ENCODE data around the gene PACSIN3.

DNA sequence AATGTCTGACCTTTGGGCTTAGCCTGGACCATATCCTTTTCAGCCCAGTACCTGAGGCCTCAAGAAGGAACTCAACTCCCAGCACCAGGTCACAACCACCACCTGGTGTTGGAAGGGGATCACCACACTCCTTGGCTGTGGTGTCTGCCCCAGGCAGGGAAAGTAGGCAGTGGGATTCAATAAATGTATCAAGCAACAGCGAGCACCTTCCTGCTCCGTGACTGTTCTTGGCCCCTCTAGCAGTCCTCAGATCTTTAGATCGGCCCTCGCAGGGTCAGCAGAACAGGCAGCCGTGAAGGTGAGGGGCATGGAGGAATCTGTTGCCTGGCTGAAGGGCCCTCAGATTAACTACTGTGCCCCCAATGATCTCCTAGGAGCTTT, 25.5 kb downstream of the PACSIN3 start:
- TF ChIP-seq, protein P1, sequence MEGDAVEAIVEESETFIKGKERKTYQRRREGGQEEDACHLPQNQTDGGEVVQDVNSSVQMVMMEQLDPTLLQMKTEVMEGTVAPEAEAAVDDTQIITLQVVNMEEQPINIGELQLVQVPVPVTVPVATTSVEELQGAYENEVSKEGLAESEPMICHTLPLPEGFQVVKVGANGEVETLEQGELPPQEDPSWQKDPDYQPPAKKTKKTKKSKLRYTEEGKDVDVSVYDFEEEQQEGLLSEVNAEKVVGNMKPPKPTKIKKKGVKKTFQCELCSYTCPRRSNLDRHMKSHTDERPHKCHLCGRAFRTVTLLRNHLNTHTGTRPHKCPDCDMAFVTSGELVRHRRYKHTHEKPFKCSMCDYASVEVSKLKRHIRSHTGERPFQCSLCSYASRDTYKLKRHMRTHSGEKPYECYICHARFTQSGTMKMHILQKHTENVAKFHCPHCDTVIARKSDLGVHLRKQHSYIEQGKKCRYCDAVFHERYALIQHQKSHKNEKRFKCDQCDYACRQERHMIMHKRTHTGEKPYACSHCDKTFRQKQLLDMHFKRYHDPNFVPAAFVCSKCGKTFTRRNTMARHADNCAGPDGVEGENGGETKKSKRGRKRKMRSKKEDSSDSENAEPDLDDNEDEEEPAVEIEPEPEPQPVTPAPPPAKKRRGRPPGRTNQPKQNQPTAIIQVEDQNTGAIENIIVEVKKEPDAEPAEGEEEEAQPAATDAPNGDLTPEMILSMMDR (IDR thresholded peaks at IDR 0.05), result no peak
- no peak for TF ChIP-seq POLR2A (IDR thresholded peaks at IDR 0.05)
